Mesodermal cell (in vitro differentiated cells): ENCODE data around the gene CFAP20DC.

ENCODE experiments used
- H3K27ac ChIP-seq: 2 replicates; pipeline ENCODE4 v1.7.0; 2013; ENCODE audit warnings: mild to moderate bottlenecking, low read depth, low read length, moderate library complexity; ENCODE audit not compliant: severe bottlenecking
- H3K36me3 ChIP-seq: 2 replicates; pipeline ENCODE4 v1.7.1; 2013; ENCODE audit warnings: mild to moderate bottlenecking, low read length, moderate library complexity; ENCODE audit not compliant: control insufficient read depth, insufficient read depth
- H3K4me1 ChIP-seq: one replicate; pipeline ENCODE4 v1.7.1; 2013; ENCODE audit warnings: mild to moderate bottlenecking, low read length; ENCODE audit not compliant: insufficient read depth, control insufficient read depth, poor library complexity, severe bottlenecking
- H3K4me3 ChIP-seq: 2 replicates; pipeline ENCODE4 v1.7.0; 2013; ENCODE audit warnings: low read length, control low read depth, mild to moderate bottlenecking; ENCODE audit not compliant: insufficient read depth, poor library complexity, severe bottlenecking; ENCODE audit errors: extremely low read depth
- H3K9me3 ChIP-seq: 2 replicates; pipeline ENCODE4 v1.7.1; 2013; ENCODE audit warnings: mild to moderate bottlenecking, low read length, moderate library complexity; ENCODE audit not compliant: control insufficient read depth
- WGBS, 2 experiments: methylation state at CpG; one replicate each; pipeline ENCODE4 v1.1.5; 2013; ENCODE audit warnings: missing lambda C conversion rate in 2 of 2; ENCODE audit not compliant: insufficient coverage in 2 of 2; 5-methylcytosine and 5-hydroxymethylcytosine counted together

CFAP20DC gene

GRCh38 chr3:58996730-58997129, 53.1 kb downstream of the CFAP20DC start:
- 82 to 90% methylated on average over 2 to 4 of the region's 5 CpGs for WGBS, 2 experiments
- Histone ChIP-seq H3K4me1 (peaks cover 9% of the 10 kb centered on the region), H3K4me3 (no peak overlapping the region), H3K27ac (no peak overlapping the region), H3K9me3 (no peaks in the 10 kb centered on the region), H3K36me3 (no peaks in the 10 kb centered on the region)

DNA sequence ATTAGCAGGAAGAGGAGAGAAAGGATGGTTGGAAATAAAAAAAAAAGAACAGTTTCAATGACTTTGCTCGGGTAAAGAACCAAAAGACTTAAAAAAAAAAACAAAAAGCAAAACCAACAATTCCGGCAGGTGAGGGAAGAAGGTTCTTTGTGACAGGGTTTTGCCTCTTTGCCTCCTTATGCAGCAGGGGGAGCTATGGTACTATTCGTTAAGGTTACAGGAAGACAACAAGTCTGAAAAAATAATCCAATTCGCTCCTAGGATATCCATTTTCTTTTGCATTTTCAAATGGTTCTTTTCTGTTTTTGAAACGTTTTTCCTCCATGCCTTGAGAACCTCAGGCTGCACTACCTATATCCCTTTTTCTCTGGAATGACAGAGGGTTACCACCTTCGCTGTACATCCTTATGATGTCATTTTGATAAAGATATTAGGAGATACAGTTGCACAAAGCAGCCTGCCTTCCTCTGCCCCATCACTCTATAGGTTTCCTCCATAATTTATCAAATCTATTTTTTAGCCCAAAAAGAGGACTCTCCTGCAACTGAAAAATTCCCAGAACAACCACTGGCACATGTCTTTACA, 55.0 kb downstream of the CFAP20DC start:
- Histone ChIP-seq H3K27ac (no peak overlapping the region), H3K9me3 (no peaks in the 10 kb centered on the region), H3K36me3 (no peaks in the 10 kb centered on the region), H3K4me3 (no peak overlapping the region), H3K4me1 (peaks cover 9% of the 10 kb centered on the region)
- 18 to 22% methylated on average over 3 to 4 of the region's 6 CpGs for WGBS, 2 experiments

GRCh38 chr3:58993547-58993946, 56.3 kb downstream of the CFAP20DC start:
- Histone ChIP-seq H3K4me1 (peaks cover under 1% of the 10 kb centered on the region), H3K9me3 (no peaks in the 10 kb centered on the region), H3K4me3 (no peak overlapping the region), H3K27ac (no peak overlapping the region), H3K36me3 (no peaks in the 10 kb centered on the region)
- WGBS, 2 experiments = no CpG with 5 or more reads among the region's 2 CpGs

DNA sequence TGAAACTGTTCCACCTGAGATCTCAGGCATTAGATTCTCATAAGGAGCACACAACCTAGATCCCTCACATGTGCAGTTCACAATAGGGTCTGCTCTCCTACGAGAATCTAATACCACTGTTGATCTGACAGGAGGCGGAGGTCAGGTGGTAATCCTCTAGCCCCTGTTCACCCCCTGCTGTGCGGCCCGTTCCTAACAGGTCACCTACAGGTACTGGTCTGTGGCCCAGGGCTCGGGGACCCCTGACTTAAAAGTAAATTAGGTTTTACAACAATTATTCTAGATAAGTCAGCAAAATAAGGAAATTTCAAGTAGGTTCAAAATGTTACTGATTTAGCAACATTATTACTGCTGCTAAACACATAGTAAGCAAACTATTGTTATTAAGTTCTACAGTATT, 58.2 kb downstream of the CFAP20DC start:
- Histone ChIP-seq H3K4me3 (no peak overlapping the region), H3K27ac (no peak overlapping the region), H3K36me3 (no peaks in the 10 kb centered on the region), H3K9me3 (no peaks in the 10 kb centered on the region), H3K4me1 (no peaks in the 10 kb centered on the region)
- WGBS, 2 experiments = 85 to 86% methylated on average over 2 to 4 of the region's 5 CpGs

- no peaks in the 10 kb centered on the region for H3K36me3 ChIP-seq
- H3K4me3 ChIP-seq = no peak overlapping the region
- H3K27ac ChIP-seq = no peak overlapping the region
- H3K4me1 ChIP-seq = no peaks in the 10 kb centered on the region
- no peaks in the 10 kb centered on the region for H3K9me3 ChIP-seq
Observed at GRCh38 chr3:58991026-58991425, 58.8 kb downstream of the CFAP20DC start.

- Histone ChIP-seq H3K4me3 (no peak overlapping the region), H3K36me3 (no peaks in the 10 kb centered on the region), H3K27ac (no peak overlapping the region), H3K9me3 (no peaks in the 10 kb centered on the region), H3K4me1 (no peaks in the 10 kb centered on the region)
Observed at GRCh38 chr3:58989955-58990354, 59.9 kb downstream of the CFAP20DC start.

DNA sequence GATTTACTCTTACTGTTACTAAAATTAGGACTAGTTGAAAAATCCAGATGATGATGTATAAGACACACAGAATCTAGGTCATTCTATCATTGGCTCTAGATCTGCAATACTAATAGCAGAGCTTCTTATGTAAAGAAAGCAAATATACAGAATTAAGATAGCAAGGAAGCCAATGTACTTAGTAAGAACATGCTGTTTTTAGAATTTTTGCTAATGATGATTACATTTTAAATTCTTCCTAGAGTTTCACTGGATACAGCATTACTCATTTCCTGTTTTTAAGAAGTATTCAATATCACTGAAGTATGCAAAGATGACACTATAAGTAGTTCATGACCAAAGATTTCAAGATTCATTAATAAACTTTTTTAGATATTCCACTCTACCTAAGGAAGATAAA, 60.7 kb downstream of the CFAP20DC start:
- Histone ChIP-seq H3K4me1 (no peaks in the 10 kb centered on the region), H3K4me3 (no peak overlapping the region), H3K36me3 (no peaks in the 10 kb centered on the region), H3K27ac (no peak overlapping the region), H3K9me3 (no peaks in the 10 kb centered on the region)

DNA sequence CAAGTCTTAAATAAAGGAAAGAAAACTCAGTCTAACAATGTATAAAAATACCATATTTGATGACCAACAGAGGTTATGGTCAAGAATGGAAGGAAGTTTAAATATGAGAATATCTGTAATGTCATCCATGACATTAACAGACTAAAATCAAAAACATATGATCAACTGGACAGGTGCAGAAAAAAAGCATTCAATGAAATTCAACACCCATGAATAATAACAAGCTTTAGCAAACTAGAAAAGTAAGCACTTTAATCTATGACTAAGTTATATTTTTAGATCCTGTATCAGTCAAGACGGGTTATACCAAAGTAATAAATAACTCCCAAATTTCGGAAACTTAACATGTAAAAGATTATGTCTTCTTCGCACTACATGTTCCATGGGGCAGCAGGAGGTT, 61.8 kb downstream of the CFAP20DC start:
- Histone ChIP-seq H3K36me3 (no peaks in the 10 kb centered on the region), H3K9me3 (no peaks in the 10 kb centered on the region), H3K4me3 (no peak overlapping the region), H3K4me1 (no peaks in the 10 kb centered on the region), H3K27ac (no peak overlapping the region)
- WGBS, 2 experiments = 92% methylated on average over 3 of the region's 3 CpGs; no CpG with 5 or more reads in 1 of the 2 experiments

- 83 to 89% methylated on average over 2 of the region's 4 CpGs for WGBS, 2 experiments
- no peaks in the 10 kb centered on the region for H3K9me3 ChIP-seq
- H3K36me3 ChIP-seq = no peaks in the 10 kb centered on the region
- H3K27ac ChIP-seq = no peak overlapping the region
- no peaks in the 10 kb centered on the region for H3K4me1 ChIP-seq
- no peak overlapping the region for H3K4me3 ChIP-seq
Observed at GRCh38 chr3:58986654-58987053, 63.2 kb downstream of the CFAP20DC start.

GRCh38 chr3:58979840-58980239, 70.0 kb downstream of the CFAP20DC start:
- 80 to 100% methylated on average over 2 to 3 of the region's 4 CpGs for WGBS, 2 experiments
- H3K27ac ChIP-seq = no peak overlapping the region
- no peaks in the 10 kb centered on the region for H3K36me3 ChIP-seq
- no peaks in the 10 kb centered on the region for H3K4me1 ChIP-seq
- no peaks in the 10 kb centered on the region for H3K9me3 ChIP-seq
- no peak overlapping the region for H3K4me3 ChIP-seq

GRCh38 chr3:58973796-58974195, 76.0 kb downstream of the CFAP20DC start:
- H3K4me1 ChIP-seq = no peaks in the 10 kb centered on the region
- H3K36me3 ChIP-seq = no peaks in the 10 kb centered on the region
- no peak overlapping the region for H3K27ac ChIP-seq
- H3K9me3 ChIP-seq = no peaks in the 10 kb centered on the region
- 81 to 93% methylated on average over 2 to 3 of the region's 3 CpGs for WGBS, 2 experiments
- no peak overlapping the region for H3K4me3 ChIP-seq
